ENCODE measurements around the gene MFSD11.

DNA sequence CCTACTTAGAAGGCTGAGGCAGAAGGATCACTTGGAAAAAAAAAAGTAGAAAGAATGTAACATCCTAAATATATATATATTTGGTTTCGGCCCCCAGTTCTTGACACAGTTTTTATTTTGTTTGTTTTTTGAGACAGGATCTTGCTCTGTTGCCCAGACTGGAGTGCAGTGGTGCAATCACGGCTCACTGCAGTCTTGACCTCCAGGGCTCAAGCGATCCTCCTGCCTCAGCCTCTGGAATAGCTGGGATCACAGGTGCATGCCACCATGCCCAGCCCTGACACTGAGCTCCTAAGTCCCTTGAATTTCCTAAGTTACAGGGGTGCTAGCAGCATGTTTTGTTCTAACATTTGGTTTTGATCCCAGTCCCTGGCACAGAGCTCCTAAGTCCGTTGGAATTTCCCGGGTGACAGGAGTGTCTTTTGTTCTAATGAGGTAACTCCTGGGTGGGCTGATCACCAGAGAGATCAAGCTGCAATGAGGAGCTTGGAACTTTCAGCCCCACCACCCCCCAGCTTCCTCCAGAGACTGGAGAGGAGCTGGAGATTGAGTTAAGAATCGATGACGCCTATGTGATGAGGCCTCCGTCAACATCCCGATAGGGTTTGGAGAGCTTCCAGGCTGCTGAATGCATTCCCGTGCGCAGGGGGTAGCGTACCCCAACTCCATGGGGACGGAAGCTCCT is 47.2 kb upstream of the MFSD11 start:
- TF ChIP-seq CTCF (conservative IDR thresholded peaks at IDR 0.05; ENCODE audit: low read length) (no peak), EZH2phosphoT487 (IDR thresholded peaks at IDR 0.05; ENCODE audit: borderline replicate concordance, low read depth, low read length) (no peak)
